Left lung (tissue), 10 donors: ENCODE data around the gene USP31. TPM values are rescaled to one million over a fixed set of nuclear protein-coding genes. Genes with fewer than 3 reads are reported as not detected.

Experiments
- ATAC-seq: fragments of 200-7000 bp; cut with Tn5 transposase; one replicate; pipeline ENCODE4 v1.9.1; 2020; ENCODE audit warnings: moderate library complexity
- DNase-seq, 4 donors: peaks; one replicate each; pipeline ENCODE4 v3.0.0-alpha.2; 2013 to 2020
- H3K27ac ChIP-seq, 2 donors: fragments of 200-600 bp; sonication (generic) in 1 of 2; one replicate each; pipeline versions ENCODE4 v1.5.0 to v1.8.0; 2020 to 2021
- H3K27me3 ChIP-seq, 2 donors: fragments of 200-600 bp; sonication (generic) in 1 of 2; one replicate each; pipeline versions ENCODE4 v1.5.0 to v1.8.0; 2020 to 2021
- H3K36me3 ChIP-seq, 2 donors: fragments of 200-600 bp; sonication (generic) in 1 of 2; one replicate each; pipeline versions ENCODE4 v1.5.0 to v1.8.0; 2020 to 2021
- H3K4me1 ChIP-seq, 2 donors: fragments of 200-600 bp; one replicate each; pipeline ENCODE4 v1.8.0; 2021
- H3K4me3 ChIP-seq, 2 donors: fragments of 200-600 bp; sonication (generic) in 1 of 2; one replicate each; pipeline versions ENCODE4 v1.5.0 to v1.8.0; 2020 to 2021; ENCODE audit warnings: mild to moderate bottlenecking in 1 of 2
- H3K9me3 ChIP-seq, 2 donors: fragments of 200-600 bp; sonication (generic) in 1 of 2; one replicate each; pipeline versions ENCODE4 v1.5.0 to v1.8.0; 2020 to 2021
- intact Hi-C, 2 donors: fragments of 100-400 bp; cut with DNase I; formaldehyde crosslinking; loops; one replicate each; pipeline versions ENCODE4 v1.11.2 to v1.14.2; 2022
- polyA plus RNA-seq, 6 donors: library from polyadenylated mRNA; unstranded; fragments of 120-200 nt; gene quantifications; one replicate each; pipeline ENCODE4 v1.2.1, GENCODE V29; 2013; ENCODE audit not compliant: insufficient read length in 6 of 6
- total RNA-seq, 2 donors: library from RNA; stranded (reverse); fragmentation: NEBNext Ultra II Directional; extraction: Animal tissue kit (Norgen Biotek cat#: 25700); gene quantifications; one replicate each; pipeline ENCODE4 v1.2.1, GENCODE V29; 2021
- TF ChIP-seq, protein P1 (sequence below), 2 donors: fragments of 200-600 bp; sonication (generic) in 1 of 2; IDR thresholded peaks; one replicate each; pipeline versions ENCODE4 v1.5.0 to v1.8.0; 2021; ENCODE audit warnings: antibody characterized with exemption in 2 of 2
- donor health status: DM: no; HTN: yes; CAD: no.
- donor health status: DM: no; HTN: no; CAD: no.

The USP31 gene
- total and polyA plus RNA-seq, 8 donors, result 8.7 to 17.7 (median 9.8) TPM

DNA sequence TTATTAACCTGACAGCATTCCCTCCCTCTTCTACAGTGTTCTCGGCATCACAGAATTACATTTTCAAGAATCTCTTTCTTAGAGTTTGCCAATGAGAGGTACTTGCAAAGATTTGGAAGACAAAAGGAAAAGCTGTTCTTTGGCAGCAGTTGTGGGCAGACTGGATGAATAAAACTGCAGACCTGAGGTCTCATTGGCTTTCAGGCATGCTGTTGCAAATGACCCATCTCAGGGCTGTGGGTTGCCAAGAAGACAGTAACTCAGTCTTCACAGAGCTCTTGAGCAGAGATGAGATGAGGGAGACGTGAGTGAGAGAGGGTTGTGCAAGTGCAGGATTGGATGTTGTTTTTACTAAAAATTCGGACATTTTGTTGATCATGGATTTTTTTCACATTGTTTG lies 11.3 kb upstream of the USP31 start:
- H3K4me1 ChIP-seq, result no peaks in the 10 kb centered on the region
- H3K27ac ChIP-seq, result no peak overlapping the region
- intact Hi-C loops, result no loop called here
- TF ChIP-seq, protein P1, sequence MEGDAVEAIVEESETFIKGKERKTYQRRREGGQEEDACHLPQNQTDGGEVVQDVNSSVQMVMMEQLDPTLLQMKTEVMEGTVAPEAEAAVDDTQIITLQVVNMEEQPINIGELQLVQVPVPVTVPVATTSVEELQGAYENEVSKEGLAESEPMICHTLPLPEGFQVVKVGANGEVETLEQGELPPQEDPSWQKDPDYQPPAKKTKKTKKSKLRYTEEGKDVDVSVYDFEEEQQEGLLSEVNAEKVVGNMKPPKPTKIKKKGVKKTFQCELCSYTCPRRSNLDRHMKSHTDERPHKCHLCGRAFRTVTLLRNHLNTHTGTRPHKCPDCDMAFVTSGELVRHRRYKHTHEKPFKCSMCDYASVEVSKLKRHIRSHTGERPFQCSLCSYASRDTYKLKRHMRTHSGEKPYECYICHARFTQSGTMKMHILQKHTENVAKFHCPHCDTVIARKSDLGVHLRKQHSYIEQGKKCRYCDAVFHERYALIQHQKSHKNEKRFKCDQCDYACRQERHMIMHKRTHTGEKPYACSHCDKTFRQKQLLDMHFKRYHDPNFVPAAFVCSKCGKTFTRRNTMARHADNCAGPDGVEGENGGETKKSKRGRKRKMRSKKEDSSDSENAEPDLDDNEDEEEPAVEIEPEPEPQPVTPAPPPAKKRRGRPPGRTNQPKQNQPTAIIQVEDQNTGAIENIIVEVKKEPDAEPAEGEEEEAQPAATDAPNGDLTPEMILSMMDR (IDR thresholded peaks at IDR 0.05), result no peak
- H3K9me3 ChIP-seq, result no peaks in the 10 kb centered on the region
- no peaks in the 10 kb centered on the region for H3K36me3 ChIP-seq
- no peak for ATAC-seq
- no peak for DNase-seq
- H3K4me3 ChIP-seq, result no peak overlapping the region
- peaks cover 0 to 3% of the 10 kb centered on the region in 2 donors for H3K27me3 ChIP-seq

DNA sequence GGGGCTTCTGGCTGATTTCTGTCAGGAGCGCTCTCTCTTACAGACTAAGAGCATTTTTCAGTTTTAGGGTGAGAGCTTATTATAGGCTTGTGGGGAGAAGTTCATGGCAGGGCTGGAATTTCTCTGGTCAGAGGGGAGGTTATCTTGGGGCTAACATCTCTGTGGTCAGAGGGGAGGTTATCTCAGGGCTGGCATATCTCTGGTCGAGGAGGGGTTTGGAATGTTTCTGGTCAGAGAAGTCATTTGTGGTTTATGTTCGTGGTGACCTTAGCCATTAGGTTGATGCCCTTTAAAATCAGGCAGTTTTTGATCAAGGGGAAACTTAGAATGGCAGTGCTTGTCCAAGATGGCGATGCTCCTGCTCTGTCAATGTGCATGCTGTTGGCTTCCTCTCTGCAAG lies 10.8 kb upstream of the USP31 start:
- no peak overlapping the region for H3K27ac ChIP-seq
- H3K36me3 ChIP-seq, result no peaks in the 10 kb centered on the region
- intact Hi-C loops, result no loop called here
- H3K4me3 ChIP-seq, result no peak overlapping the region
- peaks cover 0 to 8% of the 10 kb centered on the region in 2 donors for H3K27me3 ChIP-seq
- TF ChIP-seq, protein P1 (IDR thresholded peaks at IDR 0.05), result no peak
- no peak for ATAC-seq
- H3K4me1 ChIP-seq, result no peaks in the 10 kb centered on the region
- DNase-seq, result no peak
- H3K9me3 ChIP-seq, result no peaks in the 10 kb centered on the region

DNA sequence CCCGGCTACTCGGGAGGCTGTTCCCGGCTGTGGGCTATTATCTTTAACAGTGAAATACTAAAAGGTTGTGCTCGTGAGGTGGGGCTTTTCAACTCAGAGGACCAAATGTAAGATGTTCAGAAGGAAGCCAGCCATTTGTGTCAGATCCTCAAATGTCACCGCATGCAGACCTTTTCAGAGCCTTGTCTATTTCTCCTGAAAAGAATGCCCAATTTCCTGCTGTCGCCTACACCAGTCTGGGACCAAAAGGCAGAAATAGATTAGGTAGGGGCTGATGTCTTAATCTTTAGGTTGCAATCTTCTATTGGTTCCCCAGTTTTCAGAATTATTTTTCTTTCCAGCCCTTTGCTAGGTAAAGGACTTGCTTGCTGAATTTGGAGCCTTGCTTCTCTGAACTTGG lies 8.9 kb upstream of the USP31 start:
- intact Hi-C loops, result no loop called here
- Histone ChIP-seq H3K4me1 (no peaks in the 10 kb centered on the region), H3K27ac (no peak overlapping the region), H3K9me3 (no peaks in the 10 kb centered on the region), H3K36me3 (no peaks in the 10 kb centered on the region), H3K27me3 (peaks cover 0 to 20% of the 10 kb centered on the region in 2 donors), H3K4me3 (no peak overlapping the region)
- no peak for DNase-seq
- TF ChIP-seq, protein P1 (IDR thresholded peaks at IDR 0.05), result no peak
- ATAC-seq, result no peak

DNA sequence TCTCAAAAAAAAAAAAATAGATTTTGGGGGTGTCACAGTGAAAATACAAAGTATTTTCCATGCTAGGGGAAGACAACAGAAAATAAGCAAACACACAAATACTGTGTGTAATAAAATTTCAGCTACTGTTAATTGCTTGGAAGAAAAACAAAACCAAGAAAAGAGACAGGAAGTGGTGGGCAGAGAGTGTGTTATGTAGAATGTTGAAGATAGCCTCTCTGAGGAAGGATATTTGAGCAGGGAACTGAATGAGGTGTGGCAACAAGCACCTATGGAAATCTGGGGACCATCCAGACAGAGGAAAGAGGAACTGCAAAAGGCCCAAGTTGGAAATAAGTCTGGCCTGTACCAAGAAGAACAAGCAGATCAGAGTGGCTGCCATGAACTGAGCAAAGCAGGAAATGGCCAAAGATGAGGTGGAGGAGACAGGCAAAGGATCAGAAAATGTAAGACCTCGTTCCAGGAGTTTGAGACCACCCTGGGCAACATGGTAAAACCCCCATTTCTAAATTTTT lies 7.8 kb upstream of the USP31 start:
- H3K36me3 ChIP-seq, result no peaks in the 10 kb centered on the region
- H3K27me3 ChIP-seq, result peaks cover 0 to 20% of the 10 kb centered on the region in 2 donors
- no peaks in the 10 kb centered on the region for H3K9me3 ChIP-seq
- DNase-seq (no peak), ATAC-seq (no peak)
- H3K4me1 ChIP-seq, result no peaks in the 10 kb centered on the region
- no peak overlapping the region for H3K27ac ChIP-seq
- intact Hi-C loops, result no loop called here
- no peak overlapping the region for H3K4me3 ChIP-seq
- TF ChIP-seq, protein P1 (IDR thresholded peaks at IDR 0.05), result no peak

DNA sequence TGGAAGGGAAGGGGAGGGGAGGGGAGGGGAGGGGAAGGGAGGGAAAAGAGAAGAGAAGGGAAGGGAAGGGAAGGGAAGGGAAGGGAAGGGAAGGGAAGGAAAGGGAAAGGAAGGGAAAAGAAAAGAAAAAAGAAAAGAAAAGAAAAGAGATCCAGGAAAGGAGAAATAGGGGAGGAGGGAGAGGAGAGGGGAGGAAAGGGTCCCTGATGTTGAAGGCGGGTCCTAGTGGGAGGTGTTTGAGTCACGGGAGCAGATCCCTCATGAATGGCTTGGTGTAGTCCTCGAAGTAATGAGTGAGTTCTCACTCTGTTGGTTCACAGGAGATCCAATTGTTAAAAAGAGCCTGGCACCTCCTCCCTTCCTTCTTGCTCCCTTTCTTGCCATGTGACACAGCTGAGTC lies 6.9 kb upstream of the USP31 start:
- no peak overlapping the region for H3K27ac ChIP-seq
- TF ChIP-seq, protein P1 (IDR thresholded peaks at IDR 0.05), result no peak
- H3K4me1 ChIP-seq, result no peaks in the 10 kb centered on the region
- no peaks in the 10 kb centered on the region for H3K9me3 ChIP-seq
- intact Hi-C loops, result no loop called here
- no peak overlapping the region for H3K4me3 ChIP-seq
- ATAC-seq (no peak), DNase-seq (no peak)
- H3K27me3 ChIP-seq, result peaks cover 0 to 20% of the 10 kb centered on the region in 2 donors
- H3K36me3 ChIP-seq, result no peaks in the 10 kb centered on the region
